Measurements from ENCODE around the gene PLD3.

- TF ChIP-seq CTCF (optimal IDR thresholded peaks at IDR 0.05 in 1 of 3, IDR thresholded peaks at IDR 0.05 in 1 of 3, conservative IDR thresholded peaks at IDR 0.05 in 1 of 3; ENCODE audit: extremely low read depth in 1 of 3, insufficient read depth in 2 of 3, low read length in 3 of 3), result no peak
- no peak for TF ChIP-seq EZH2 (IDR thresholded peaks at IDR 0.05; ENCODE audit: low read length)
Observed at GRCh38 chr19:40390084-40390742, 41.7 kb downstream of the PLD3 start, which contains the start of gene HIPK4.
